ENCODE data around the gene ZNF710. TPM values are rescaled to one million over a fixed set of nuclear protein-coding genes. Genes with fewer than 3 reads are reported as not detected.

Gene ZNF710
- total RNA-seq, 2 donors from 2014 or later: 18.1 to 34.5 TPM

GRCh38 chr15:90049030-90049429, 47.9 kb downstream of the ZNF710 start:
- Histone ChIP-seq H3K27me3 (no peaks in the 10 kb centered on the region), H3K4me3 (no peak overlapping the region), H3K36me3 (replicated peaks in 1 of 2; ENCODE audit: insufficient read depth in 1 of 2, low read depth in 2 of 2) (no peaks in the 10 kb centered on the region), H3K4me1 (peaks cover 56% of the 10 kb centered on the region), H3K9me3 (no peaks in the 10 kb centered on the region), H3K27ac (peak overlapping the region in 3 of 4 donors; percentile 75 to 86 (median 75))
- ATAC-seq (no peak), DNase-seq (no peak)
- WGBS, 2 donors: 97 to 100% methylated on average over 5 of the region's 5 CpGs
- TF ChIP-seq POLR2A (IDR thresholded peaks at IDR 0.05): no peak
- no peak for TF ChIP-seq CTCF (IDR thresholded peaks at IDR 0.05)
- intact Hi-C loops (cut with DNase I): no loop called here

DNA sequence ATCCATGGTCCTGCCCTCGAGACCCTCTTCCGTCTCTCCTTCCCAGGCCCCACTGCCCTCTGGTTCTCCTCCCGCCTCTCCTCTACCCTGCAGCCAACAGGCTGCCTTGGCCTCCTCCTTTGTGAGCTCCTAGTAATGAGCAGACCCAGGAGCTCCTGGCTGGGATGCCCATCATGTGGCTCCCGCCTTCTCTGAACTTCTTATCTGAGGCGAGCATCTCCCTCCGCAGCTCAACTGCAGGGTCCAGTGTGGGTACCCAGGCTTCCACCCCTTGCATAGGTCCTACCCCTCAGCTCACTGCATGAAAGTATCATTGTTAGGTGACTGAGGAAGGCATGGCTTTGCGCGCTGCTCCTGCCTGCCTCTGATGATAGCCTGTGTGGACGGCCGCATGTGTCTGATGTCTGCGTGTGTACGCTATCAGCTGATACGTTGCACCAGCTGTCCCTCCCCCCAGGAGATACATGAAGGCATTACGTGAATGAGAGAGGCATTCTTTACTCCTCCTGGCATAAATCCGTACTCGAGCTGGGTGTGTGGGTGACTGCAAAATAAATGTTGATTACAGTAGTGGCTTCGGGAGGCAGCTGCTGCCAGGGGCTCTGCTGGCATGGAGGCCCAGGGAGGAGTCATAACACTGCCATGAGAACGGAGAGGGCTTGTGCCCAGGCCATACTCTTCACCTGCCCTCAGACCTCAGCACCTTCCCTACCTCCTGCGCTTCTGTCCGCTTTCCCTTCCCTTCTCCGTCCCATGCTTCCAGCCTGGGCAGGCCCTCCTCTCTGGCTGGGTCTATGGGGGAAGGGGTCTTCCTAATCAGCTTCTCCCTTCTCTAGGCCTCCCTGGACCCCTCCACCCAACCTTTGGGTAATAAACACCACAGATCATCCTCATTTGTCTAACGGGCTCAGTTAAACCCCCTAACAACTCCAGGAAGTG, 48.8 kb downstream of the ZNF710 start:
- Histone ChIP-seq H3K4me3 (no peak overlapping the region), H3K27me3 (no peaks in the 10 kb centered on the region), H3K9me3 (no peaks in the 10 kb centered on the region), H3K36me3 (replicated peaks in 1 of 2; ENCODE audit: insufficient read depth in 1 of 2, low read depth in 2 of 2) (no peaks in the 10 kb centered on the region), H3K4me1 (peaks cover 61% of the 10 kb centered on the region), H3K27ac (peak overlapping the region in 1 of 4 donors; percentile 25)
- ATAC-seq (no peak), DNase-seq (no peak)
- intact Hi-C loops (cut with DNase I): no loop called here
- no peak for TF ChIP-seq CTCF (IDR thresholded peaks at IDR 0.05)
- no peak for TF ChIP-seq POLR2A (IDR thresholded peaks at IDR 0.05)
- WGBS, 2 donors: 68 to 85% methylated on average over 14 to 22 of the region's 22 CpGs

- Histone ChIP-seq H3K27me3 (no peaks in the 10 kb centered on the region), H3K27ac (no peak overlapping the region), H3K9me3 (no peaks in the 10 kb centered on the region), H3K4me3 (no peak overlapping the region), H3K4me1 (peaks cover 51% of the 10 kb centered on the region), H3K36me3 (replicated peaks in 1 of 2; ENCODE audit: insufficient read depth in 1 of 2, low read depth in 2 of 2) (no peaks in the 10 kb centered on the region)
- 79 to 85% methylated on average over 5 of the region's 5 CpGs for WGBS, 2 donors
- ATAC-seq (no peak), DNase-seq (no peak)
- TF ChIP-seq POLR2A (IDR thresholded peaks at IDR 0.05): no peak
- TF ChIP-seq CTCF (IDR thresholded peaks at IDR 0.05): no peak
- intact Hi-C loops (cut with DNase I): no loop called here
Measured at GRCh38 chr15:90051874-90052273, 50.8 kb downstream of the ZNF710 start.

- Histone ChIP-seq H3K4me1 (peaks cover 31% of the 10 kb centered on the region), H3K4me3 (no peak overlapping the region), H3K27ac (peak overlapping the region; percentile 30 to 78 (median 56)), H3K36me3 (replicated peaks in 1 of 2; ENCODE audit: insufficient read depth in 1 of 2, low read depth in 2 of 2) (no peaks in the 10 kb centered on the region), H3K27me3 (no peaks in the 10 kb centered on the region), H3K9me3 (no peaks in the 10 kb centered on the region)
- DNase-seq: no peak
- 80 to 85% methylated on average over 13 to 14 of the region's 14 CpGs for WGBS, 2 donors
- intact Hi-C loops (cut with DNase I): no loop called here
- no peak for ATAC-seq
- TF ChIP-seq CTCF (IDR thresholded peaks at IDR 0.05): no peak
Measured at GRCh38 chr15:90053685-90054466, 52.8 kb downstream of the ZNF710 start.
